Coronary artery (tissue), 2 donors: ENCODE data around the gene TOP3A.

Experiments used
- DNase-seq: peaks from one replicate; pipeline ENCODE4 v3.0.0-alpha.2; 2017; ENCODE audit warnings: low spot score
- H3K27ac ChIP-seq, 2 donors: fragments of 200-600 bp; sonication (generic); one replicate each; pipeline ENCODE4 v1.5.1; 2016 to 2019
- H3K4me3 ChIP-seq: fragments of 200-600 bp; sonication (generic); 2 replicates; pipeline ENCODE4 v1.5.1; 2016; ENCODE audit warnings: mild to moderate bottlenecking, moderate library complexity
- TF ChIP-seq, protein P1 (sequence below): fragments of 200-600 bp; sonication (generic); IDR thresholded peaks from one replicate; pipeline ENCODE4 v1.5.1; 2019; ENCODE audit warnings: antibody characterized with exemption

The TOP3A gene

DNA sequence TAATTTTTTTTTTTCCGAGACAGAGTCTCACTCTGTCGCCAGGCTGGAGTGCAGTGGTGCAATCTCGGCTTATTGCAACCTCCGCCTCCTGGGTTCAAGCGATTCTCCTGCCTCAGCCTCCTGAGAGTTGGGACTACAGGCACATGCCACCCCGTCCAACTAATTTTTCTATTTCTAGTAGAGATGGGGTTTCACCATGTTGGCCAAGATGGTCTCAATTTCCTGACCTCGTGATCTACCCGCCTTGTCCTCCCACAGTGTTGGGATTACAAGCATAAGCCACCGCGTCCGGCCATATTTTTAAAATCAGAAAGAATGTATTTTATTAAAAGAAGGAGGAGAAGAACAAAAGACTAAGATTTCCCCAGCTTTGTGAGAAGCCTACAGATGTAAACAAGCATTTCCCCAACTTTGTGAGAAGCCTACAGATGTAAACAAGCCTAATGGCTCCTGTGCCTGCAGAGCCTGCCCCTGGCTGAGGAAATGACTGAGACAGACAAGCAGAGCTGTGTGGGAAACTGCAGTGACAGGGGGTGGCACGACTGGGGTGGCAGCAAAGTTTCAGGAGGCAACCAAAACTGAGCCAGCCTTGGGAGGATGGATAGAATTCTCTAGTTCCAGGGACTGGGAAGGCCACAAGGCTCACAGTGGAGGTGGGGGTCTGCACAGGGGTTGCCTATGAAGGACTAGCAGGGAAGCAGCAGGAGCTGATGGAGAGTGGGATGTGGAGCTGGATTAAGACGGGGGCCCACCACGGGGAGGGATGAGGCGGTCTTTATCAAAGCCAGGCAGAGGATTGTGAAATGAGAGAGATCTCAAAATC lies 22.9 kb downstream of the TOP3A start:
- Histone ChIP-seq H3K27ac (no peak overlapping the region), H3K4me3 (no peak overlapping the region)
- no peak for DNase-seq
- TF ChIP-seq, protein P1, sequence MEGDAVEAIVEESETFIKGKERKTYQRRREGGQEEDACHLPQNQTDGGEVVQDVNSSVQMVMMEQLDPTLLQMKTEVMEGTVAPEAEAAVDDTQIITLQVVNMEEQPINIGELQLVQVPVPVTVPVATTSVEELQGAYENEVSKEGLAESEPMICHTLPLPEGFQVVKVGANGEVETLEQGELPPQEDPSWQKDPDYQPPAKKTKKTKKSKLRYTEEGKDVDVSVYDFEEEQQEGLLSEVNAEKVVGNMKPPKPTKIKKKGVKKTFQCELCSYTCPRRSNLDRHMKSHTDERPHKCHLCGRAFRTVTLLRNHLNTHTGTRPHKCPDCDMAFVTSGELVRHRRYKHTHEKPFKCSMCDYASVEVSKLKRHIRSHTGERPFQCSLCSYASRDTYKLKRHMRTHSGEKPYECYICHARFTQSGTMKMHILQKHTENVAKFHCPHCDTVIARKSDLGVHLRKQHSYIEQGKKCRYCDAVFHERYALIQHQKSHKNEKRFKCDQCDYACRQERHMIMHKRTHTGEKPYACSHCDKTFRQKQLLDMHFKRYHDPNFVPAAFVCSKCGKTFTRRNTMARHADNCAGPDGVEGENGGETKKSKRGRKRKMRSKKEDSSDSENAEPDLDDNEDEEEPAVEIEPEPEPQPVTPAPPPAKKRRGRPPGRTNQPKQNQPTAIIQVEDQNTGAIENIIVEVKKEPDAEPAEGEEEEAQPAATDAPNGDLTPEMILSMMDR = no peak

DNA sequence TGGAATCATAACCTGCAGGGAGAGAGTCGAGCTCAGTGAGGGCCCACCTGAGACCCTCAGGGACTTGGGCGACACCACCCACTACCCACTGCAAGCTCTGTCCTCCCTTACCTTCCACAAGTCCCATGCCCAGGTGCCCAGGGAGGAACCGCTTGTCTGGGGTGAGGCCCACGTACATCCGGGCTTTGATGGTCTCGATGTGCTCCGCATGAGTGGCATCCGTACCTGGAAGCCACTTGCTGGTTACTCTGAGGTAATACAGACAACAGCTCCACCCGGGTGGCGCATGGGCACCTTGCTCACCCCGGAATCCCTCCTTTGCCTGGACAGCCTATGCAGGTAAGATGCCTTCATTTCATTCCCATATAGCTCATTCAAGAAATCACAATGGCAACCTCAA lies 29.5 kb downstream of the TOP3A start:
- DNase-seq = no peak
- no peak overlapping the region for H3K27ac ChIP-seq
- TF ChIP-seq, protein P1 = no peak
- H3K4me3 ChIP-seq = no peak overlapping the region

DNA sequence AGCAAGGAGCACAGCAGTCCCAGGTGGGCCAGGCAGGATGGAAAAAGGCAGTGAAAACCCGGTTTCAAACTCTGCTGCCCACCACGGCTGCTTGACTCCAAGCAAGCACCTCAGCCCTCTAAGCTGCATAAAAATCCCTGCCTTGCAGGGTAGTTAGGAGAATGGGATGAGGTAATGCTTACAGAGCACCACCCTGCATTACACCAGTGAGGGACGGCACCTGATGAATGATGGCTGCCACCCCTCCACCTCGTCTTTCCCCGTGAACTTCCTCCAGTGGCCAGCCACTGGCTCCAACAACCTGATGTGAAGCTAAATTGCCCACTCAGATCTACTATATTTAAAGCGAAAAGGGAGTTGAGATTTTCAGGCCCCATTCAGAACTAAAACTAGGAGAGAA lies 33.0 kb downstream of the TOP3A start:
- Histone ChIP-seq H3K27ac (no peak overlapping the region), H3K4me3 (no peak overlapping the region)
- TF ChIP-seq, protein P1 = no peak
- no peak for DNase-seq

DNA sequence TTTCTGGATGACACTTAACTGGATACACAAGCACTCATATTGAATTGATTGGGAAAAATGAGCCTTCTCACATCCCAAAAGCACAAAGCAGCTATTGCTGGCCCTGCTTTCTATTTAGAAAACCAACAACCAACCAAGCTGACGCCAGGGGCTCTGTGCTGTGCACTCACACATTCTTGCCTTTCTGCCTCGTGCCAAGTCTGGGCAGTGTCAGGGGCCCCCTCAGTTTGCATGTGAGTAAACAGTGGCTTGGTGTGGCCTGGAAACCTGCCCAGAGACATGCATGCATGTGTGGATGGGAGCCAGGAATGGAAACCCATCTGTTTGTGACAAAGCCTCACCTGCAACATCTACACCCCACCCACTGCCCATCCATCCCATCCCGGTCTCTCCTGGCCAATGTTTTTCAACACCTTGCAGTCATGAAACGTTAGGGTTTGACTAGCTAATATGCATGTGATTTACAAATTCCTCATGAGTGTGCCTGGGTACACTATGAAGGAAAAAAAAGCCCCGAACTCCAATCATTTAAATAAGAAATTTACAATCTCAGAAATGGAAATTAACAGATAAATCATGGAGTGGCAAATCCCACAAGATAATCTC lies 33.9 kb downstream of the TOP3A start:
- TF ChIP-seq, protein P1 = no peak
- Histone ChIP-seq H3K4me3 (no peak overlapping the region), H3K27ac (no peak overlapping the region)
- DNase-seq = no peak

DNA sequence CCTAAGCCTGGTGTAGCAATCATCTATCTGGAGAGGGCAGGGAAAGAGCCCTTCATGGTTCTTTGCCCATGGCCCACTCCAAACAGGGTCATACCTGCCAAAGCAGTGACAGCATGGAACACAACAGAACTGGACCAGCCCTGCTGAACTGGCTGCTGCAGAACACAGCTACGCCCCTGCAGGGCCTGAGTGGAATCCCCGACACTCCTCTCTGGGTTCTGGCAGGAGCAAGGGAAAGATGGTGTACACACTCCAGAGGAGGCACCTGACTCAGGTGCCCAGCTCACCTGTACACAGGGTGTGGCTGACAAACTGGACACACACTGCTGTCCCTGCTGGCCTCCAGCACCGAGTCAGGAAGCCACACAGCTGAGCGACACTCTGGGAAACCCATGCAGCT lies 34.5 kb downstream of the TOP3A start:
- TF ChIP-seq, protein P1 = no peak
- Histone ChIP-seq H3K4me3 (no peak overlapping the region), H3K27ac (no peak overlapping the region)
- DNase-seq = no peak

DNA sequence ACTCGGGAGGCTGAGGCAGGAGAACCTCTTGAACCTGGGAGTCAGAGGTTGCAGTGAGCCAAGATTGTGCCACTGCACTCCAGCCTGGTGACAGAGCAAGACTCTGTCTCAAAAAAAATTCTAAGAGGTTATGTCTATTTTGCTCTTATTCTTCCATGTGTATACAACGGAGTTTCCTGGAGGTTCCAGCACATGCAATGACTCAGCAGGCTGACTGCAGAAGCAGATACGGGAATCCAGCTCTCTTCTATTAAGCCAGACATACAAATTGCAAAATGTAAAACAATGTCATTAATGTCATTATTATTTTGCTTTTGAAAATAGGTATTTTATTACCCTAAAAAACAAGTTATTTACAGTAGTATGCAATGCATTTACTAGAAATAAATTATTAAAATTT lies 35.9 kb downstream of the TOP3A start:
- TF ChIP-seq, protein P1 = no peak
- no peak for DNase-seq

DNA sequence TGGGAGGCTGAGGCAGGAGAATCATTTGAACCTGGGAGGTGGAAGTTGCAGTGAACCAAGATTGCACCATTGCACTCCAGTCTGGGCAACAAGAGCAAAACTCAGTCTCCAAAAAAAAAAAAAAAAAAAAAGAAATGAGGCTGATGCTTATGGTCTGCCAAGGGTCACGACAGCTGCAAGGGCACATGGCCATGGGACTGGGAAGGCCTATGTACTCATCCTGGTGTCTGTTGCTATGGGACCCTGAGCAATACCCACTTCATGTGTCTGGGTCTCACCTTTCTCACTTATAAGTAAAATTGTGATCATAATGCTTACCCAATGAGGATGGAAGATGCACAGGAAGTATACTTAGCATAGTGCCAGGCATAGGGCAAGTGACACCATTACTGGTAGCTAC lies 37.7 kb downstream of the TOP3A start:
- Histone ChIP-seq H3K4me3 (no peak overlapping the region), H3K27ac (no peak overlapping the region)
- no peak for DNase-seq
- TF ChIP-seq, protein P1 = no peak

More for the DNA sequence above, 35.9 kb downstream of the TOP3A start:
- no peak overlapping the region for H3K4me3 ChIP-seq
- H3K27ac ChIP-seq = no peak overlapping the region
